HG02642 (cell line): ENCODE measurements around the gene MUC22.
"Not testable (repeated sequence)": the region's sequence is repeated elsewhere in the genome, so short reads cannot be mapped to it uniquely, and the experiment has no call there.

Source experiments
- ATAC-seq: cut with Tn5 transposase; IDR thresholded peaks from one replicate; pipeline ENCODE4 v1.9.1; 2021; ENCODE audit warnings: mild to moderate bottlenecking; ENCODE audit not compliant: unreplicated experiment, poor library complexity

Gene MUC22

DNA sequence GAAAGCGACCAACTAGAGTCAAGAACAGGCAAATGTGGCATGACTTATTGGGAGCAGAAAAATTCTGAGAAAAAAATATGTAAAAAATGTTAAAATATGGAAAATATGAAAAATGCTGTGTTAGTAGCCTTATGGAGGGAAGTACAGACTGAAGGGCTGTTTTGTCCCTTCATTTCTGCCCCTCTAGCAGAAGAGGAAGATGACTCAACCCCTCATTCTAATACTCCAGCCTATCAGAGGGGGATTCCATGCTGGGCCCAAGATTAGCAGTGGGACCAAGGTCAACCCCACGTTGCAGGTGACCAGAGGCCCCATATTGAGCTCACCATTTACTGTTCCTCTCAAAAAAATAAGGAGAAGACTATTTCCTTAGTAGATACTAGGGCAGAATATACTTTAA lies 18.4 kb upstream of the MUC22 start:
- no peak for ATAC-seq

GRCh38 chr6:30997301-30997700 lies 13.0 kb upstream of the MUC22 start:
- ATAC-seq: no peak

DNA sequence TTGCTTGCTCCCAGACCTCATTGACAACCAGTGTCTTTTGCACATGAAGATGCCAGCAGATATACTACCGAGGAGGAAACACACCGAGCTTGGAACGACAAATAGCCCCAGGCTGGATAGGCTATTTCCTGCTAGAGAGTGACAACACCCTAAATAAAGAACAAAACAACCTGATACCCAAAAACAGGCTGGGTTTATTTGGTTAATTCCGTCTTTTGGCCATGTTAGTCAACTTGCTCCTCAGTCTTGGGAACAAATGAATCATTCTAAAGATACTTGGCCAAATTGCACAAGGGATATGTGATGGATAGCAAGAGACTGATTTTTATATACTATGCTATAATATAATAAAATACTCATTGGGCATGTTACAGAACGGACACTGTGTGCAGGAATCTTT lies 11.5 kb upstream of the MUC22 start:
- no peak for ATAC-seq

DNA sequence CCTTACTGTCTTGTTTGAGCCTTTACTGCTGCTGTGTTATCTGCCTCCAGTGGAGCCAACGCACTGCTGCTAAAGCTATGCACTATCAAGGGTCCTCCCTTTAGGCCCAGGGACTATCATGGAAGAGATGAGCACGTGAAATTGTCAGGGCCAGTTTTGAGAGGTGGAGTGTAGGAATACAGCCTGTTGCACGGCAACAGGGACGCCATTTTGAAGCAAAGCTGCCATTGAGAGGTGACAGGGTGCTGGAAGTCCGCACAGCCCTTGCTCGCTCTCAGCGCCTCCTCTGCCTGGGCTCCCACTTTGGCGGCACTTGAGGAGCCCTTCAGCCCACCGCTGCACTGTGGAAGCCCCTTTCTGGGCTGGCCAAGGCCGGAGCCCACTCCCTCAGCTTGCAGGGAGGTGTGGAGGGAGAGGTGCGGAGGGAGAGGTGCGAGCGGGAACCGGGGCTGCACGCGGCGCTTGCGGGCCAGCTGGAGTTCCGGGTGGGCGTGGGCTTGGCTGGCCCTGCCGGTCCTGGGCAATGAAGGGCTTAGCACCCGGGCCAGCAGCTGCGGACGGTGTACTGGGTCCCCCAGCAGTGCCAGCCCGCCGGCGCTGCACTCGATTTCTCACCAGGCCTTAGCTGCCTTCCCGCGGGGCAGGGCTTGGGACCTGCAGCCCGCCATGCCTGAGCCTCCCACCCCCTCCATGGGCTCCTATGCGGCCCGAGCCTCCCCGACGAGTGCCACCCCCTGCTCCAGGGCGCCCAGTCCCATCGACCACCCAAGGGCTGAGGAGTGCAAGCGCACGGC lies 10.0 kb upstream of the MUC22 start:
- ATAC-seq: not testable (repeated sequence)

- no peak for ATAC-seq
Observed at GRCh38 chr6:31001281-31001888, 8.9 kb upstream of the MUC22 start.

DNA sequence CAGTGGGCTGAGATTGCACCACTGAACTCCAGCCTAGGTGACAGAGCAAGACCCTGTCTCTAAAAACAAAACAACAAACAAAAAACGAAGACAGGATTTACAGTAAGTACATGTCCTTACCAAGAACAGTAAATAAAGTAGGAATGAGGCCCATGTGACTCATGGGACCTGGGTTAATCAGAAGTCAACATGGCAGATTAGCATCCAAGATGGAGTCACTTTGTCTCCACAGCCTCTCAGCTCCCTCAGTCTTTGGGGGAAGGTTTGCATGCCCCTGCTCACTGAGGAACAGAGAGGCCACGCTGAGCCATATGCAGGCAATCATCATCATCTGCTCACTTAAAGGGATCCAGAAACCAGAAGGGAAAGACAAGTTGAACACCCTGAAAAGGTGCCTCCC lies 7.8 kb upstream of the MUC22 start:
- ATAC-seq: no peak

- ATAC-seq: no peak
Observed at GRCh38 chr6:31004794-31005193, 5.5 kb upstream of the MUC22 start.

DNA sequence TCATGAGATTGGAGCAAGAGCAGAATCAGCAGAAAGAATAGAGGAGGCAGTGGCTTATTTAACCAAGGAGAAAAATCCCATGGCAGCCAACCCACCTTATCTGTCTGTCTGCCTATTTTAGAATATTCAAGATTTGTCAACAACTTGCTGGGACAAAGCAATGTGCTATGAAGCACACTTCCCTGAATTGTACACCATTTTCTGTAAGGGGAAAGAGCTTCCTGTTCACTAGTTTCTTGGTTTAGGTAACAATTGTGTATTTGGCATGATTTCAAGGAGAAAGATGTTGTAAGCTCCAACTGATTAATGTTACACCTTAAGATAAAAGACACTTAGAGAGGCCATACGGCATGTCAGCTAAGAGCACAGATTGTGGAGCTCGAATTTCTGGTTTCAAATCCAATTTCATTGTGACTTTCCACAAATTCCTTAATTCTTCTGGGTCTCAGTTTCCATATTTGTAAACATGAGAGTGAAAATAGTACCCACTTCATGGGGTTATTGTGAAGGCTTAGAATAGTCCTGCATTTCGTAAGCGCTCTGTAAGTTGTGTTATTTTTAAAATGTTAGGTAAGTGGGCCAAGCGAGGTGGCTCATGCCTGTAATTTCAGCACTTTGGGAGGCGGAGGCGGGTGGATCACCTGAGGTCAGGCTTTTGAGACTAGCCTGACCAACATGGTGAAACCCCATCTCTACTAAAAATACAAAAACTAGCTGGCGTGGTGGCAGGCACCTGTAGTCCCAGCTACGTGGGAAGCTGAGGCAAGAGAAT lies 4.8 kb upstream of the MUC22 start:
- no peak for ATAC-seq

- ATAC-seq: no peak
Observed at GRCh38 chr6:31007694-31008093, 2.6 kb upstream of the MUC22 start.

DNA sequence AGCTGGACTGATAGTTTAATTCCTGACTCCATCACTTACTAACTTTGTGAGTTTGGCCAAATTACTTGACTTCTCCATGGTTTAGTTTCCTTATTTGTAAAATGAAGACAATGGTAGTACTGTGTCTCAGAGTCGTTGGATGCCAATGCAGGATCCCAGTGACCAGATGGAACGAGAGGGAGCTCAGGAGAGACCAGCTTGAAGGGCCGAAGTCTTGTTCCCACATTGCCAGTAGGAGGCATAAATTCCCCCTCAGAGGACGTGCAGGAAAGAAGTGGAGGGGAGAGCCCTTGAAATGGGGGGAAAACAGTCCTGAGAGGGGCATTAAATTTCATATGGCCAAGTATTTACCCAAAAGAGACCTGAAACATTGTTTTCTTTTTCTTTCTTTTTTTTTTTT lies 2.1 kb upstream of the MUC22 start:
- no peak for ATAC-seq

GRCh38 chr6:31009731-31010130 lies 543 bp upstream of the MUC22 start:
- ATAC-seq: no peak

GRCh38 chr6:31011153-31011552 lies 879 bp downstream of the MUC22 start:
- ATAC-seq: no peak

DNA sequence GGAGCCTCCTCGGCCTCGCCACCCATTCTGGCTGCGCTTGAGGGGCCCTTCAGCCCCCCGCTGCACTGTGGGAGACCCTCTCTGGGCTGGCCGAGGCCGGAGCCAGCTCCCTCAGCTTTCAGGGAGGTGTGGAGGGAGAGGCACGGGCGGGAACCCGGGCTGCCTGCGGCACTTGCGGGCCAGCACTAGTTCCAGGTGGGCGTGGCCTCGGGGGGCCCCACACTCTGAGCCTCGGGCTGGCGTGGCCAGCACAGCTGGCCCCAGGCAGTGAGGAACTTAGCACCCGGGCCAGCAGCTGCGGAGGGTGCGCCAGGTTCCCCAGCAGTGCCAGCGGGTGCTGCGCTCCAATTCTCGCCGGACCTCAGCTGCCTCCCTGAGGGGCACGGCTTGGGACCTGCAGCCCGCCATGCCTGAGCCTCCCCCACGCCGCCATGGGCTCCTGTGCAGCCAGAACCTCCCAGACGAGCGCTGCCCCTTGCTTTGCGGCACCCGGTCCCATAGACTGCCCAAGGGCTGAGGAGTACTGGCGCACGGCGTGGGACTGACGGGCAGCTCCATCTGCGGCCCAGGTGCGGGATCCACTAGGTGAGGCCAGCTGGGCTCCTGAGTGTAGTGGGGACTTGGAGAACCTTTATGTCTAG lies 6.5 kb downstream of the MUC22 start:
- no peak for ATAC-seq

DNA sequence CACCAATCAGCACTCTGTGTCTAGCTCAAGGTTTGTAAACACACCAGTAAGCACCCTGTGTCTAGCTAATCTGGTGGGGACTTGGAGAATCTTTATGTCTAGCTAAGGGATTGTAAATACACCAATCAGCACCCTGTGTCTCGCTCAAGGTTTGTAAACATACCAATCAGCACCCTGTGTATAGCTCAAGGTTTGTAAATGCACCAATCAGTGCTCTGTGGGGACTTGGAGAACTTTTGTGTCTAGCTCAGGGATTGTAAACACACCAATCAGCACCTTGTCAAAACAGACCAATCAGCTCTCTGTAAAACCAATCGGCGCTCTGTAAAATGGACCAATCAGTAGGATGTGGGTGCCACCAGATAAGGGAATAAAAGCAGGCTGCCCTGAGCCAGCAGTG lies 7.2 kb downstream of the MUC22 start:
- ATAC-seq: not testable (repeated sequence)

DNA sequence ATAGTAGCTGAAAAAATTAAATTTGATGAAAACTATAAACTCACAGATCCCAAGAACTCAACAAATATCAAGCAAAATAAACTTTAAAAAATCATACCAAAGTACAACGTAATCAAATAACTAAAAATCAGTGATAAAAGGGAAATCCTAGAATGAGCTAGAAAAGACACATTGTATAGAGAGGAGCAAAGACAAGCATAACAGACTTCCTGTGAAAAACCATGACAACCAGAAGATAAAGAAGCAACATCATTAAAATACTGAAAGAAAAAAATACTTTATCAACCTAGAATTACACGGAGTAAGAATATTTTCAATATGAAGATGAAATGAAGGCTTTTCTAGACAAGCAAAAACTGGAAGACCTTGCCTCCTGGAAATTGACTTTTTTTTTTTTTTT lies 9.8 kb downstream of the MUC22 start:
- ATAC-seq: no peak

- ATAC-seq: not testable (repeated sequence)
Observed at GRCh38 chr6:31020631-31021255, 10.5 kb downstream of the MUC22 start.

GRCh38 chr6:31021705-31022531 lies 11.6 kb downstream of the MUC22 start:
- not testable (repeated sequence) for ATAC-seq

- ATAC-seq: no peak
Observed at GRCh38 chr6:31025595-31025994, 15.3 kb downstream of the MUC22 start.

DNA sequence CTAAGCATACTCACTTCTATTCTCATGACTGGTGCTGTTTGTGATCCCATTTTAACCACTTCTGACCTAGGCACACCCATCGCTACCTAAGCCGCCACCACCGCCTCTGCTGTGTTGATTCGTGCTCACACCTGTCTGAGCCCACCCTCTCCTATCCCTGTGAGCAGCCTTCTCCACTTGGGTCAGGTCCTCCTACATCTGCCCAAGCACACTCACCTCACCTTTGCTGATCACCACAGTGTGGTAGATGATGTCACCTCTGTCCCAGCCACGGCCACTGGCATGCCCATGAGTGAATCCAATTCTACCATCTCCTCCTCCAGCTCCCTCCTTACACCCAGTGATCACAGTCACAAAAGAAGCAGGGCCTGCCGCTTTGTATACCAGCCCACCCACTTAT lies 20.8 kb downstream of the MUC22 start:
- no peak for ATAC-seq

- no peak for ATAC-seq
Observed at GRCh38 chr6:31033075-31033474, 22.8 kb downstream of the MUC22 start.
